Activated CD8-positive, alpha-beta T cell treated with anti-CD3 and anti-CD28 coated beads for 36 hours (primary cell): ENCODE measurements around the gene IL1R1. TPM values are rescaled to one million over a fixed set of nuclear protein-coding genes. Genes with fewer than 3 reads are reported as not detected.

ENCODE experiments used
- ATAC-seq: fragments of 200-7000 bp; cut with Tn5 transposase; one replicate; pipeline ENCODE4 v1.10.0; 2021; ENCODE audit warnings: mild to moderate bottlenecking, moderate library complexity
- CTCF ChIA-PET: fragments of 350-600 bp; sonication (Branson Sonifier 250); formaldehyde crosslinking; loops from one replicate; lab custom pipeline; 2021; ENCODE audit warnings: antibody characterized with exemption; lab: Charles Lee
- POLR2A ChIA-PET: fragments of 350-600 bp; sonication (Branson Sonifier 250); formaldehyde crosslinking; loops from one replicate; lab custom pipeline; 2021; ENCODE audit warnings: antibody characterized with exemption; lab: Charles Lee
- DNase-seq: peaks from one replicate; pipeline ENCODE4 v3.0.0-alpha.2; 2020
- H3K27ac Mint-ChIP-seq: one replicate; pipeline ENCODE4 v1.8.0; 2021; ENCODE audit warnings: mild to moderate bottlenecking, mixed read lengths
- H3K27me3 Mint-ChIP-seq: one replicate; pipeline ENCODE4 v1.8.0; 2021; ENCODE audit warnings: mixed read lengths
- H3K36me3 Mint-ChIP-seq: one replicate; pipeline ENCODE4 v1.8.0; 2021; ENCODE audit warnings: low read depth, mixed read lengths
- H3K4me1 Mint-ChIP-seq: one replicate; pipeline ENCODE4 v1.8.0; 2021; ENCODE audit warnings: low read depth, mixed read lengths
- H3K4me3 Mint-ChIP-seq: one replicate; pipeline ENCODE4 v1.8.0; 2021; ENCODE audit warnings: mild to moderate bottlenecking, moderate library complexity, mixed read lengths
- H3K9me3 Mint-ChIP-seq: one replicate; pipeline ENCODE4 v1.8.0; 2021; ENCODE audit warnings: mixed read lengths
- CTCF ChIP-seq: fragments of 200-600 bp; IDR thresholded peaks from one replicate; pipeline ENCODE4 v1.8.0; 2022; ENCODE audit warnings: antibody characterized with exemption, mild to moderate bottlenecking
- intact Hi-C: fragments of 100-400 bp; cut with micrococcal nuclease; formaldehyde crosslinking; loops from one replicate; pipeline ENCODE4 v1.10.0; 2022
- total RNA-seq, 2 experiments: library from RNA; stranded (reverse); gene quantifications; one replicate each; pipeline ENCODE4 v1.2.3, GENCODE V29; 2021

The IL1R1 gene
- total RNA-seq, 2 experiments from 2014 or later = 0.63 to 0.68 TPM

DNA sequence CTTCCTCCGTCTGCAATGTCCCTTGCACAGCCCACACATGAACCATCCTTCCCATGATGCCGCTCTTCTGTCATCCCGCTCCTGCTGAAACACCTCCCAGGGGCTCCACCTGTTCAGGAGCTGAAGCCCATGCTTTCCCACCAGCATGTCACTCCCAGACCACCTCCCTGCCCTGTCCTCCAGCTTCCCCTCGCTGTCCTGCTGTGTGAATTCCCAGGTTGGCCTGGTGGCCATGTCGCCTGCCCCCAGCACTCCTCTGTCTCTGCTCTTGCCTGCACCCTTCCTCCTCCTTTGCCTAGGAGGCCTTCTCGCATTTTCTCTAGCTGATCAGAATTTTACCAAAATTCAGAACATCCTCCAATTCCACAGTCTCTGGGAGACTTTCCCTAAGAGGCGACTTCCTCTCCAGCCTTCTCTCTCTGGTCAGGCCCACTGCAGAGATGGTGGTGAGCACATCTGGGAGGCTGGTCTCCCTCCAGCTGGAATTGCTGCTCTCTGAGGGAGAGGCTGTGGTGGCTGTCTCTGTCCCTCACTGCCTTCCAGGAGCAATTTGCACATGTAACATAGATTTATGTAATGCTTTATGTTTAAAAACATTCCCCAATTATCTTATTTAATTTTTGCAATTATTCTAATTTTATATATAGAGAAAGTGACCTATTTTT, 35.4 kb downstream of the IL1R1 start:
- ATAC-seq (no peak), DNase-seq (no peak)
- ChIA-PET POLR2A (no interaction called here), CTCF (interaction anchor here (0.9 kb wide), 2 partner anchors 20 to 62 kb away, joined by 3 read pairs; no protein-coding TSS in a partner anchor)
- Mint-ChIP-seq H3K36me3 (no peaks in the 10 kb centered on the region), H3K4me1 (peaks cover 1% of the 10 kb centered on the region), H3K27me3 (peaks cover 14% of the 10 kb centered on the region), H3K9me3 (no peaks in the 10 kb centered on the region), H3K27ac (no peak overlapping the region), H3K4me3 (no peak overlapping the region)
- no peak for TF ChIP-seq CTCF
- intact Hi-C loops = no loop called here

- H3K27me3 Mint-ChIP-seq = peaks cover 16% of the 10 kb centered on the region
- no peaks in the 10 kb centered on the region for H3K36me3 Mint-ChIP-seq
- ChIA-PET POLR2A (interaction anchor here (0.6 kb wide), 2 partner anchors 187 to 711 kb away, joined by 3 read pairs; partner anchors contain the start of gene IL1R2), CTCF (interaction anchor here (0.9 kb wide), 1 partner anchor 61 kb away, joined by 3 read pairs; no protein-coding TSS in a partner anchor)
- no peaks in the 10 kb centered on the region for H3K4me1 Mint-ChIP-seq
- no peaks in the 10 kb centered on the region for H3K9me3 Mint-ChIP-seq
- intact Hi-C loops = no loop called here
- H3K4me3 Mint-ChIP-seq = no peak overlapping the region
- no peak for TF ChIP-seq CTCF
- H3K27ac Mint-ChIP-seq = no peak overlapping the region
- ATAC-seq = no peak
- DNase-seq = no peak
Observed at GRCh38 chr2:102179061-102179460, 36.5 kb downstream of the IL1R1 start.

GRCh38 chr2:102179788-102180686, 37.5 kb downstream of the IL1R1 start:
- ATAC-seq (no peak), DNase-seq (no peak)
- Mint-ChIP-seq H3K36me3 (no peaks in the 10 kb centered on the region), H3K4me3 (no peak overlapping the region), H3K27me3 (peaks cover 16% of the 10 kb centered on the region), H3K27ac (no peak overlapping the region), H3K9me3 (no peaks in the 10 kb centered on the region), H3K4me1 (no peaks in the 10 kb centered on the region)
- ChIA-PET CTCF (interaction anchor here (1.8 kb wide), 1 partner anchor 61 kb away, joined by 5 read pairs; no protein-coding TSS in a partner anchor), POLR2A (no interaction called here)
- no peak for TF ChIP-seq CTCF
- intact Hi-C loops = no loop called here

GRCh38 chr2:102180687-102180999, 38.1 kb downstream of the IL1R1 start:
- ChIA-PET CTCF (interaction anchor here (1.8 kb wide), 1 partner anchor 60 kb away, joined by 5 read pairs; no protein-coding TSS in a partner anchor), POLR2A (no interaction called here)
- DNase-seq = no peak
- no peak for ATAC-seq
- Mint-ChIP-seq H3K9me3 (no peaks in the 10 kb centered on the region), H3K4me1 (peaks cover 3% of the 10 kb centered on the region), H3K27me3 (peaks cover 15% of the 10 kb centered on the region), H3K4me3 (no peak overlapping the region), H3K36me3 (no peaks in the 10 kb centered on the region), H3K27ac (no peak overlapping the region)
- intact Hi-C loops = no loop called here
- TF ChIP-seq CTCF = no peak
